Measurements from ENCODE around the gene POMC. TPM values are rescaled to one million over a fixed set of nuclear protein-coding genes. Genes with fewer than 3 reads are reported as not detected.
A peak's percentile ranks its signal among the peaks of the same experiment; 100 is the strongest.
"Not testable (repeated sequence)": the region's sequence is repeated elsewhere in the genome, so short reads cannot be mapped to it uniquely, and the experiment has no call there.

The POMC gene
- total RNA-seq, 1 donor = 0.63 TPM

DNA sequence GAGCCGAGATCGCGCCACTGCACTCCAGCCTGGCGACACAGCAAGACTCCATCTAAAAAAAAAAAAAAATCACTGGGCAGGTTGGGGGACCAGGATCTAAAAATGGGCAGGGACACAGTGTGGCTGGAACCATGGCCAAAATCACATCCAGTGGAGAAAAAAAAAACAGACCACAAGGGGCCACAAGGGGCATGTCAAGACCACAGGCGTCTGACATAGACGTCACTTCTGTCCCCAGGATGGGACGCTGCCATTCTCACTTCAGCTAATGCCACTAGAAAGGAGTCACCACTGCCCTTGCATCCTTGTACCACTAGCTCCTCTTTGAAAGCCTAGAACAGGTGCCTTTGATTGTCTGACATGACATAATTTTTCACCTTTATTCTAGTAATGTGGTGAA is 2.5 kb upstream of the POMC start:
- TF ChIP-seq, protein P1, sequence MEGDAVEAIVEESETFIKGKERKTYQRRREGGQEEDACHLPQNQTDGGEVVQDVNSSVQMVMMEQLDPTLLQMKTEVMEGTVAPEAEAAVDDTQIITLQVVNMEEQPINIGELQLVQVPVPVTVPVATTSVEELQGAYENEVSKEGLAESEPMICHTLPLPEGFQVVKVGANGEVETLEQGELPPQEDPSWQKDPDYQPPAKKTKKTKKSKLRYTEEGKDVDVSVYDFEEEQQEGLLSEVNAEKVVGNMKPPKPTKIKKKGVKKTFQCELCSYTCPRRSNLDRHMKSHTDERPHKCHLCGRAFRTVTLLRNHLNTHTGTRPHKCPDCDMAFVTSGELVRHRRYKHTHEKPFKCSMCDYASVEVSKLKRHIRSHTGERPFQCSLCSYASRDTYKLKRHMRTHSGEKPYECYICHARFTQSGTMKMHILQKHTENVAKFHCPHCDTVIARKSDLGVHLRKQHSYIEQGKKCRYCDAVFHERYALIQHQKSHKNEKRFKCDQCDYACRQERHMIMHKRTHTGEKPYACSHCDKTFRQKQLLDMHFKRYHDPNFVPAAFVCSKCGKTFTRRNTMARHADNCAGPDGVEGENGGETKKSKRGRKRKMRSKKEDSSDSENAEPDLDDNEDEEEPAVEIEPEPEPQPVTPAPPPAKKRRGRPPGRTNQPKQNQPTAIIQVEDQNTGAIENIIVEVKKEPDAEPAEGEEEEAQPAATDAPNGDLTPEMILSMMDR (IDR thresholded peaks at IDR 0.05; ENCODE audit: insufficient read depth, low read length) = no peak
- H3K4me3 ChIP-seq (ENCODE audit: low read depth, low read length) = no peak overlapping the region
- DNase-seq (ENCODE audit: low read depth) = no peak

DNA sequence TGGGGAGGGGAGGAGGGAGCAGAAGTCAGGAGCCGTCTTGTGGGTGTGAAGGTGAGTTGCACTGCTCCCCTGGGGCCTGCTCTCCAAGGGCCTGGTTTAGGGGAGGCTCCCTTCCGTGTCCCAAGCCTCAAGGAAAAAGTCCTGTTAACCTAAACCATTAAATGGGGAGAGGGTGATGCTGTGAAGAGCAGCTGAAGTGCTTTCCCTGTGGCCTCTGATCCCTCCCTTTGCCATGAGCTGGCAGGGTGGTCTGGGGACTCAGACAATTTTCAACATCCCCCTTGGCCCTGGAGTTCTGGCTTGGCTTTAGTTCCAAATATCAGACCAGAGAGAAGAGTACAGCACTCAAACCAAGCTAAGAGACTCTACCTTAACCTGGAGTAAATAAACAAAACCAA is 692 bp upstream of the POMC start:
- no peak for DNase-seq (ENCODE audit: low read depth)
- TF ChIP-seq, protein P1 (IDR thresholded peaks at IDR 0.05; ENCODE audit: insufficient read depth, low read length) = no peak

DNA sequence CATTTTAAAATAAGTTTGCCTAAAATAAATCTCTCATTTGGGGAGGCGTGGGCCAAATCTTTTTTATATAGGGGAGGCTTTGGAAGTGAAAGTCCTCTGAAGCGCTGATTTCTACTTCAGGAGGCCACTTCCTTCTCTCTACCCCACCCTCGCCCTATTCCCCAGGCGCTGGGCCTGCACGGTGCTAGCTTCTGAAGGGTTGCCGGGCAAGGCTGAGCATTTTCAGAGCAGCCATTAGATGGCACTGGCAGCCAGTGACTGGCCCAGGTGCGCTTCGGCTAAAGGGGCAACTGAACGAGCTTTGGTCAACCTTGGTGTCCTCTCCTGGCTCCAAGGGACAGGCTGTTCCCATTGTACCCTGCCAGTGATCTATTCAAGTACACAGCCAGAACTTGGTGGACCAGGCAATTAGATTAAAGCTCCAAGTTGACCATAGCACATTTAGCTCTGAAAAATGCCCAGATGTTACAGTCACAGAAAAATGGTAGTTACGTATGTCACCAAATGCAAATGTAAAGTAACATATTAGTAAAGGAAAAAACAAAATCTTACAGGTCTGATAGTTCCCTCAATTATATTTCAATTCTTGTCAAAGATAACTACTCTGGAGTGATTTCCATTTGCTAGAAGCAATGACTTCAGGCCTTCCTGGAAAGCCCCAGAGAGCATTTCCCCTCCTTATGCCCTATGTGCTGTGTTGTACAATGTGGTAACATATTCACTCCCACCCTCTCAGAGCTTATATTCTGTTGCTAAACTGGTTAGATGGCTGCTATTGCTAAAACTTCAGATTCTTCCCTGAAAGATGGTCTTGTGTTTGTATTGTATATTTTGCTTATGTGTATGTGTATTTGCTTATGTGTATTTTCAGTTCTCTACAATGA is 2.1 kb downstream of the POMC start:
- no peak for DNase-seq (ENCODE audit: low read depth)
- TF ChIP-seq, protein P1 (IDR thresholded peaks at IDR 0.05; ENCODE audit: insufficient read depth, low read length) = no peak
- H3K4me3 ChIP-seq (ENCODE audit: low read depth, low read length) = no peak overlapping the region

More for the DNA sequence above, 692 bp upstream of the POMC start:
- no peak overlapping the region for H3K4me3 ChIP-seq (ENCODE audit: low read depth, low read length)

DNA sequence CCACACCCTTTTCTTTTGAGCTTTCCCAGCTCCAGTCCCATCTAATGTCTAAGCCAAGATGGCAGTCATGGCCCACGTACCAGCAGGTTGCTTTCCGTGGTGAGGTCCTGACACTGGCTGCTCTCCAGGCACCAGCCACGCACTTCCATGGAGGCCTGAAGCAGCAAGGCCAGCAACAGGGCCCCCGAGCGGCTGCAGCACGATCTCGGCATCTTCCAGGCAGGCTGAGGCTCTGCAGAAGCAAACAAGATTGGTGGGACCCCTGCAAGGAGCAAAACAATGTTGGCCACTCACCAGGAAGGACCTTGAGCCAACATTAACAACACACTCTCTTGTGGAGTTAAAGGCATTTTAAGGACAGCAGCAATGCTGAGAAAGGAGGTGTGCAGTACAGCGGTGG is 3.8 kb downstream of the POMC start:
- DNase-seq (ENCODE audit: low read depth) = no peak
- no peak overlapping the region for H3K4me3 ChIP-seq (ENCODE audit: low read depth, low read length)
- TF ChIP-seq, protein P1 (IDR thresholded peaks at IDR 0.05; ENCODE audit: insufficient read depth, low read length) = no peak

DNA sequence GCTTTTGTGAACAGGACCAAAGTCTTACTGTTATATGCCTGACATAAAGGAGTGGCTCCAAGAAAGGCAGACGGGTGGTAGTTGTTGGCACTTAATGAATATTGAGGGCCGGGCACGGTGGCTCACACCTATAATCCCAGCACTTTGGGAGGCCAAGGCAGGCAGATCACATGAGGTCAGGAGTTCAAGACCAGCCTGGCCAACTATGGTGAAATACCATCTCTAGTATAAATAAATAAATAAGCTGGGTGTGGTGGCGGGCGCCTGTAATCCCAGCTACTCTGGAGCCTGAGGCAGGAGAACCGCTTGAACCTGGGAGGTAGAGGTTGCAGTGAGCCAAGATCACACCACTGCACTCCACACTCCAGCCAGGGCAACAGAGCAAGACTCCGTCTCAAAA is 6.3 kb downstream of the POMC start:
- not testable (repeated sequence) for DNase-seq (ENCODE audit: low read depth)

DNA sequence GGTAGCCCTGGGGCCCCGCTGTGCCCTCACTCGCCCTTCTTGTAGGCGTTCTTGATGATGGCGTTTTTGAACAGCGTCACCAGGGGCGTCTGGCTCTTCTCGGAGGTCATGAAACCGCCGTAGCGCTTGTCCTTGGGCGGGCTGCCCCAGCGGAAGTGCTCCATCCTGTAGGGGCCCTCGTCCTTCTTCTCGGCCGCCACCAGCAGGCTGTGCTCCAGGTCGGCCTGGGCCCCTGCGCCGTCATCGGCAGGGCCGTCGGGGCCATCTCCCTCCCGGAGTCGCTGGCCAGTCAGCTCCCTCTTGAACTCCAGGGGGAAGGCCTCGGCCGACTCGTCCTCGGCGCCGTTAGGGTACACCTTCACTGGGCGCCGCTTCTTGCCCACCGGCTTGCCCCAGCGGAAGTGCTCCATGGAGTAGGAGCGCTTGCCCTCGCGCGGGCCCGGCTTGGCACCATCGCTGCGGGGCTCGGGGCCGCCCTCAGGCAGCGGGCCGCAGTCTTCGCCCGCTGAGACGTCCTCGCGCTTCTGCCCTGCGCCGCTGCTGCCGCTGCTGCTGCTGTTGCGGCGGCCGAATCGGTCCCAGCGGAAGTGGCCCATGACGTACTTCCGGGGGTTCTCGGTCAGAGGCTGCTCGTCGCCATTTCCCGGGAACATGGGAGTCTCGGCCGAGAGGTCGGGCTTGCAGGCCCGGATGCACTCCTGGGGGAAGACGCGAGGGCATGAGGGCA is 7.2 kb downstream of the POMC start:
- TF ChIP-seq, protein P1 (IDR thresholded peaks at IDR 0.05; ENCODE audit: insufficient read depth, low read length) = no peak
- DNase-seq (ENCODE audit: low read depth) = peak; percentile 13
- peak overlapping the region; percentile 17 for H3K4me3 ChIP-seq (ENCODE audit: low read depth, low read length)

More for the DNA sequence above, 6.3 kb downstream of the POMC start:
- not testable (repeated sequence) for H3K4me3 ChIP-seq (ENCODE audit: low read depth, low read length)

DNA sequence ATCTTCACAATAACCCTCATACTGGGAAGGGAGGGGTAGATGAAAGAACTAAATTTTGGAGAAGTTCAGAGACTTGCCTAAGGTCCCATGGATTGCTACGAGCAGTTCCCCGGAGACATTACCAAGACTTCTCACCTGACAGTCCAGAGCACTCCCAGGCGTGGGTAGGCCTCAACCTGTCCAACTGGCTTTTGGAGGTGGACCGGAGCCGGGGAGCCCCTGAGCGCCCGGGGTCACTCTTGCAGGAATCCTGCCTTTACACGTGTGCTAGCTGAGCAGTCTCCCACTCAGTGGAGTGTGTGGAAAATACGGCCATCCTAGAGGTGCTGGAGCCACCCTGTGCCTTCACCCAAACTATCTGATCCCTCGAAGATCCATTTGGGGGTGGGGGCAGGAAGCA is 8.0 kb downstream of the POMC start:
- no peak for DNase-seq (ENCODE audit: low read depth)
- TF ChIP-seq, protein P1 (IDR thresholded peaks at IDR 0.05; ENCODE audit: insufficient read depth, low read length) = no peak
- H3K4me3 ChIP-seq (ENCODE audit: low read depth, low read length) = no peak overlapping the region

All from fibroblast of the aortic adventitia (primary cell).